K562 (cell line): Measurements from ENCODE around the gene AKAP6. TPM values are rescaled to one million over a fixed set of nuclear protein-coding genes. Genes with fewer than 3 reads are reported as not detected.

ENCODE experiments used
- ATAC-seq: fragments of 200-7000 bp; cut with Tn5 transposase; 3 replicates; pipeline ENCODE4 v1.9.1; 2020; ENCODE audit warnings: moderate library complexity
- BruUV-seq: library from RNA; stranded (reverse); fragments of 400-500 nt; replicated peaks from 2 replicates; lab custom pipeline; 2021; lab: Mats Ljungman, UMichigan
- CTCF ChIA-PET: fragments of 300-600 bp; formaldehyde crosslinking; extraction: SDS; loops from one replicate; lab custom pipeline; 2021; ENCODE audit warnings: low intra/inter-chr PET ratio; lab: Yijun Ruan, JAX
- POLR2A ChIA-PET: fragments of 300-600, 350-650 bp; sonication (Branson Sonifier 250); formaldehyde crosslinking; extraction: SDS; loops from one replicate; lab custom pipeline; 2021; ENCODE audit warnings: antibody characterized with exemption, inconsistent platforms; lab: Yijun Ruan, JAX
- DNase-seq, 4 experiments: peaks; one replicate each; pipeline versions ENCODE4 v3.0.0 to v3.0.0-alpha.2; 2011 to 2018; ENCODE audit warnings: low spot score in 3 of 4, mixed read lengths in 3 of 4; ENCODE audit errors: extremely low read depth in 1 of 4
- FAIRE-seq: peaks from 2 replicates; lab custom pipeline; 2011; peaks lifted over from hg19 to GRCh38; lab: Jason Lieb, UNC
- H2AFZ ChIP-seq: 2 replicates; pipeline ENCODE4 v1.6.0; 2011; ENCODE audit warnings: low read depth, low read length, control low read depth, inconsistent platforms
- H3K27ac ChIP-seq: fragments of 200-600 bp; 3 replicates; pipeline ENCODE4 v1.8.0; 2011; ENCODE audit warnings: low read depth, mild to moderate bottlenecking, control low read depth, inconsistent platforms, low read length, moderate library complexity, mixed read lengths; ENCODE audit errors: extremely low read depth
- H3K27me3 ChIP-seq, 2 experiments: fragments of 300-600 bp in 1 of 2; 2 replicates in 1 of 2; 3 replicates in 1 of 2; pipeline versions ENCODE4 v1.6.0 to v1.8.0; 2011; ENCODE audit warnings: inconsistent platforms in 2 of 2, low read length in 2 of 2, mild to moderate bottlenecking in 1 of 2, mixed read lengths in 1 of 2, moderate library complexity in 1 of 2; ENCODE audit not compliant: control insufficient read depth in 2 of 2, insufficient read depth in 2 of 2
- H3K36me3 ChIP-seq: fragments of 300-600 bp; 3 replicates; pipeline ENCODE4 v1.8.0; 2011; ENCODE audit warnings: mild to moderate bottlenecking, low read length, inconsistent platforms; ENCODE audit not compliant: control insufficient read depth, insufficient read depth
- H3K4me1 ChIP-seq, 2 experiments: fragments of 200-600 bp in 1 of 2; replicated peaks in 1 of 2; 2 replicates in 1 of 2; 3 replicates in 1 of 2; pipeline versions ENCODE4 v1.5.1 to v1.8.0; 2011; ENCODE audit warnings: inconsistent platforms in 2 of 2, low read length in 2 of 2, mild to moderate bottlenecking in 1 of 2, mixed read lengths in 1 of 2, moderate library complexity in 1 of 2; ENCODE audit not compliant: control insufficient read depth in 2 of 2, insufficient read depth in 2 of 2
- H3K4me2 ChIP-seq: 2 replicates; pipeline ENCODE4 v1.6.1; 2011; ENCODE audit warnings: low read length, control low read depth, inconsistent platforms, mixed read lengths; ENCODE audit not compliant: insufficient read depth
- H3K4me3 ChIP-seq: fragments of 200-600 bp; sonication (generic), shearing (Covaris generic); 2 replicates; pipeline ENCODE4 v1.5.1; 2016; ENCODE audit warnings: control low read depth, inconsistent platforms
- H3K79me2 ChIP-seq: fragments of 200-600 bp; 3 replicates; pipeline ENCODE4 v1.8.0; 2011; ENCODE audit warnings: low read length, inconsistent platforms; ENCODE audit not compliant: control insufficient read depth, insufficient read depth
- H3K9ac ChIP-seq, 2 experiments: 2 replicates each; pipeline versions ENCODE4 v1.6.0 to v1.6.1; 2011; ENCODE audit warnings: low read depth in 2 of 2, low read length in 2 of 2, control low read depth in 1 of 2, inconsistent platforms in 1 of 2, mild to moderate bottlenecking in 1 of 2, mixed read lengths in 1 of 2; ENCODE audit not compliant: insufficient read depth in 1 of 2
- H3K9me1 ChIP-seq: one replicate; pipeline ENCODE4 v1.6.0; 2011; ENCODE audit warnings: inconsistent platforms, mild to moderate bottlenecking, low read length, moderate library complexity; ENCODE audit not compliant: control insufficient read depth, insufficient read depth
- H3K9me3 ChIP-seq: replicated peaks from 2 replicates; pipeline ENCODE4 v1.5.1; 2011; ENCODE audit warnings: low read depth, low read length, inconsistent platforms; ENCODE audit not compliant: control insufficient read depth, insufficient read depth
- H4K20me1 ChIP-seq: replicated peaks from 2 replicates; pipeline ENCODE4 v1.6.1; 2011; ENCODE audit warnings: low read length, inconsistent platforms, mixed read lengths; ENCODE audit not compliant: control insufficient read depth, insufficient read depth
- HDAC3 ChIP-seq: fragments of 450-650 bp; IDR thresholded peaks from 2 replicates; pipeline ENCODE4 v1.6.1; 2018; ENCODE audit warnings: borderline replicate concordance, mild to moderate bottlenecking, moderate library complexity; ENCODE audit not compliant: partially characterized antibody
- ZC3H11A ChIP-seq: IDR thresholded peaks from 2 replicates; pipeline ENCODE4 v1.6.1; 2012; ENCODE audit warnings: low read depth, low read length, improper control_type of control experiment
- ZNF384 ChIP-seq: IDR thresholded peaks from 2 replicates; pipeline ENCODE4 v1.6.1; 2012; ENCODE audit warnings: low read depth, low read length, improper control_type of control experiment
- WGBS: fragments of 100-300 bp; shearing (Covaris generic); methylation state at CpG from one replicate; pipeline ENCODE4 v1.1.6; 2016; ENCODE audit warnings: low coverage, mixed read lengths; ENCODE audit not compliant: insufficient coverage; ENCODE audit errors: missing lambda C conversion rate; 5-methylcytosine and 5-hydroxymethylcytosine counted together
- in situ Hi-C: fragments of 300-500 bp; cut with MboI; formaldehyde crosslinking; loops from 4 replicates; pipeline ENCODE4 v1.15.0; 2018; ENCODE audit warnings: inconsistent platforms, mixed read lengths
- intact Hi-C: fragments of 100-400 bp; cut with micrococcal nuclease; formaldehyde crosslinking; loops from 2 replicates; pipeline ENCODE4 v1.14.2; 2022
- polyA plus RNA-seq, 8 experiments: library from polyadenylated mRNA; depleted of rRNA in 4 of 8; stranded (reverse) in 5 of 8; unstranded in 3 of 8; fragments of >200 nt; fragmentation: Nextera tagmentation in 2 of 8; fragmentation: Illumina TruSeq in 1 of 8; extraction: Ambion mirVana in 2 of 8; extraction: Trizol in 1 of 8; gene quantifications; 2 replicates each; pipeline versions ENCODE4 v1.2.1 to v1.2.3, GENCODE V29; 2011 to 2014; ENCODE audit warnings: inconsistent platforms in 1 of 8, missing spikeins in 1 of 8
- total RNA-seq, 7 experiments: library from RNA; depleted of rRNA in 6 of 7; stranded (reverse); fragments of >200 nt in 6 of 7; fragmentation: Illumina TruSeq in 2 of 7; extraction: Trizol in 2 of 7; gene quantifications; 2 replicates each; pipeline versions ENCODE4 v1.2.1 to v1.2.3, GENCODE V29; 2011 to 2021; ENCODE audit warnings: low replicate concordance in 1 of 7
- TF ChIP-seq, protein P1 (sequence below): fragments of 200-600 bp; sonication (generic); IDR thresholded peaks from one replicate; pipeline ENCODE4 v1.6.1; 2012; ENCODE audit warnings: mild to moderate bottlenecking, low read depth, low read length, inconsistent platforms

The AKAP6 gene
- total and polyA plus RNA-seq, 9 of the 15 experiments (the other 6 are each of a cell fraction or from before 2014, with no cell fraction given) = 0.03 to 1.7 (median 0.48) TPM

DNA sequence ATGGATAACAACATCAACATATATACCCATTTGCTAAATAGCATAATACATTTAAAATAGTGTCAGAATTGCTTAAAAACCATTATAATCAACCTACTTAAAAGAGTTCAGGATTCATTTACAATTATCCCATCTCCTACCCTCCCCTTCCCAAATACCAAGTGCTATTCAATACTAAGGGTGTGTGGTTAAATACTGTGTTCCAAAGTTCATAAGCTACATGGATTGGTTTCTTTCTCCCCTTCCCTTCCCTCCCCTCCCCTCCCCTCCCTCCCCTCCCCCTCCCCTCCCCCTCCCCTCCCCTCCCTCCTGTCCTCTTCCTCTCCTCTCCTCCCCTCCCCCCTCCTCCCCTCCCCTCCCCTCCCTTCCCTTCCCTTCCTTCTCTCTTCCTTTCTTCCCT lies 512.6 kb downstream of the AKAP6 start:
- Histone ChIP-seq H3K4me1 (no peaks in the 10 kb centered on the region), H3K36me3 (no peaks in the 10 kb centered on the region), H2AFZ (no peak overlapping the region), H3K9me3 (no peaks in the 10 kb centered on the region), H3K27me3 (no peaks in the 10 kb centered on the region), H3K4me2 (no peak overlapping the region), H3K79me2 (no peaks in the 10 kb centered on the region), H4K20me1 (no peaks in the 10 kb centered on the region), H3K27ac (no peak overlapping the region), H3K9ac (no peak overlapping the region), H3K4me3 (no peak overlapping the region), H3K9me1 (no peaks in the 10 kb centered on the region)
- CTCF ChIA-PET = no interaction called here
- TF ChIP-seq HDAC3 = no peak
- no TSS peak for BruUV-seq
- FAIRE-seq (no peak), ATAC-seq (no peak), DNase-seq (no peak)
- in situ Hi-C loops (no loop called here), intact Hi-C loops (no loop called here)
- POLR2A ChIA-PET = no interaction called here

DNA sequence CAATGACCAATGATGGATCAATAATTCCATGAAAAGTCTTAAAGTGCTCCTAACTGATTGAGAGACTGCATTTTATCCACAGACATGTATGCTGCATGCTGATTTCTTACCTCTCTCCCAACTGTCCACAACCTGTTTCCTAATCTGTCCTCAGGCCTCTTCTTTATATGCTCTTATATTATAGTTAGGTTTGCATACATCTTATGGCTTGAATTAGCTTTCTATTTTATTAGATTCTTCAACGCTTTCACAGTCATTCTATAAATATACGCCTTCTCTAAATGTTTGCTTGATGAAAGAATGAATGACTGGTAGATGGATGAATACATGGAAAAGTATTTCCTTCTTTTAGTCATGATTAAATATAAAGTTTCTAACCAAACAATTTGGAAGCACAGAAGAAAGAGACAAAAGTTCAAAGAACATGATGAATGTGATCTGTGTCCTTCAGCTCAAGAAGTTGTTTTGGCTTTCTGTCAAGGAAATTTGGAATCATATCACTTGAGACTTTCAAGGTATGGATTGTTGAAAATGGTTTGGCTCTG lies 517.8 kb downstream of the AKAP6 start:
- H3K79me2 ChIP-seq = no peaks in the 10 kb centered on the region
- H3K4me3 ChIP-seq = no peak overlapping the region
- no TSS peak for BruUV-seq
- in situ Hi-C loops (no loop called here), intact Hi-C loops (no loop called here)
- 0% methylated on average over 2 of the region's 2 CpGs for WGBS
- H4K20me1 ChIP-seq = no peaks in the 10 kb centered on the region
- CTCF ChIA-PET = no interaction called here
- H3K4me1 ChIP-seq = no peaks in the 10 kb centered on the region
- no peak for ATAC-seq
- H3K4me2 ChIP-seq = no peak overlapping the region
- no peak overlapping the region for H2AFZ ChIP-seq
- H3K36me3 ChIP-seq = no peaks in the 10 kb centered on the region
- H3K27ac ChIP-seq = no peak overlapping the region
- no peaks in the 10 kb centered on the region for H3K9me3 ChIP-seq
- DNase-seq = no peak
- no peaks in the 10 kb centered on the region for H3K9me1 ChIP-seq
- POLR2A ChIA-PET = no interaction called here
- H3K9ac ChIP-seq = no peak overlapping the region
- no peaks in the 10 kb centered on the region for H3K27me3 ChIP-seq
- FAIRE-seq = no peak
- TF ChIP-seq, protein P1, sequence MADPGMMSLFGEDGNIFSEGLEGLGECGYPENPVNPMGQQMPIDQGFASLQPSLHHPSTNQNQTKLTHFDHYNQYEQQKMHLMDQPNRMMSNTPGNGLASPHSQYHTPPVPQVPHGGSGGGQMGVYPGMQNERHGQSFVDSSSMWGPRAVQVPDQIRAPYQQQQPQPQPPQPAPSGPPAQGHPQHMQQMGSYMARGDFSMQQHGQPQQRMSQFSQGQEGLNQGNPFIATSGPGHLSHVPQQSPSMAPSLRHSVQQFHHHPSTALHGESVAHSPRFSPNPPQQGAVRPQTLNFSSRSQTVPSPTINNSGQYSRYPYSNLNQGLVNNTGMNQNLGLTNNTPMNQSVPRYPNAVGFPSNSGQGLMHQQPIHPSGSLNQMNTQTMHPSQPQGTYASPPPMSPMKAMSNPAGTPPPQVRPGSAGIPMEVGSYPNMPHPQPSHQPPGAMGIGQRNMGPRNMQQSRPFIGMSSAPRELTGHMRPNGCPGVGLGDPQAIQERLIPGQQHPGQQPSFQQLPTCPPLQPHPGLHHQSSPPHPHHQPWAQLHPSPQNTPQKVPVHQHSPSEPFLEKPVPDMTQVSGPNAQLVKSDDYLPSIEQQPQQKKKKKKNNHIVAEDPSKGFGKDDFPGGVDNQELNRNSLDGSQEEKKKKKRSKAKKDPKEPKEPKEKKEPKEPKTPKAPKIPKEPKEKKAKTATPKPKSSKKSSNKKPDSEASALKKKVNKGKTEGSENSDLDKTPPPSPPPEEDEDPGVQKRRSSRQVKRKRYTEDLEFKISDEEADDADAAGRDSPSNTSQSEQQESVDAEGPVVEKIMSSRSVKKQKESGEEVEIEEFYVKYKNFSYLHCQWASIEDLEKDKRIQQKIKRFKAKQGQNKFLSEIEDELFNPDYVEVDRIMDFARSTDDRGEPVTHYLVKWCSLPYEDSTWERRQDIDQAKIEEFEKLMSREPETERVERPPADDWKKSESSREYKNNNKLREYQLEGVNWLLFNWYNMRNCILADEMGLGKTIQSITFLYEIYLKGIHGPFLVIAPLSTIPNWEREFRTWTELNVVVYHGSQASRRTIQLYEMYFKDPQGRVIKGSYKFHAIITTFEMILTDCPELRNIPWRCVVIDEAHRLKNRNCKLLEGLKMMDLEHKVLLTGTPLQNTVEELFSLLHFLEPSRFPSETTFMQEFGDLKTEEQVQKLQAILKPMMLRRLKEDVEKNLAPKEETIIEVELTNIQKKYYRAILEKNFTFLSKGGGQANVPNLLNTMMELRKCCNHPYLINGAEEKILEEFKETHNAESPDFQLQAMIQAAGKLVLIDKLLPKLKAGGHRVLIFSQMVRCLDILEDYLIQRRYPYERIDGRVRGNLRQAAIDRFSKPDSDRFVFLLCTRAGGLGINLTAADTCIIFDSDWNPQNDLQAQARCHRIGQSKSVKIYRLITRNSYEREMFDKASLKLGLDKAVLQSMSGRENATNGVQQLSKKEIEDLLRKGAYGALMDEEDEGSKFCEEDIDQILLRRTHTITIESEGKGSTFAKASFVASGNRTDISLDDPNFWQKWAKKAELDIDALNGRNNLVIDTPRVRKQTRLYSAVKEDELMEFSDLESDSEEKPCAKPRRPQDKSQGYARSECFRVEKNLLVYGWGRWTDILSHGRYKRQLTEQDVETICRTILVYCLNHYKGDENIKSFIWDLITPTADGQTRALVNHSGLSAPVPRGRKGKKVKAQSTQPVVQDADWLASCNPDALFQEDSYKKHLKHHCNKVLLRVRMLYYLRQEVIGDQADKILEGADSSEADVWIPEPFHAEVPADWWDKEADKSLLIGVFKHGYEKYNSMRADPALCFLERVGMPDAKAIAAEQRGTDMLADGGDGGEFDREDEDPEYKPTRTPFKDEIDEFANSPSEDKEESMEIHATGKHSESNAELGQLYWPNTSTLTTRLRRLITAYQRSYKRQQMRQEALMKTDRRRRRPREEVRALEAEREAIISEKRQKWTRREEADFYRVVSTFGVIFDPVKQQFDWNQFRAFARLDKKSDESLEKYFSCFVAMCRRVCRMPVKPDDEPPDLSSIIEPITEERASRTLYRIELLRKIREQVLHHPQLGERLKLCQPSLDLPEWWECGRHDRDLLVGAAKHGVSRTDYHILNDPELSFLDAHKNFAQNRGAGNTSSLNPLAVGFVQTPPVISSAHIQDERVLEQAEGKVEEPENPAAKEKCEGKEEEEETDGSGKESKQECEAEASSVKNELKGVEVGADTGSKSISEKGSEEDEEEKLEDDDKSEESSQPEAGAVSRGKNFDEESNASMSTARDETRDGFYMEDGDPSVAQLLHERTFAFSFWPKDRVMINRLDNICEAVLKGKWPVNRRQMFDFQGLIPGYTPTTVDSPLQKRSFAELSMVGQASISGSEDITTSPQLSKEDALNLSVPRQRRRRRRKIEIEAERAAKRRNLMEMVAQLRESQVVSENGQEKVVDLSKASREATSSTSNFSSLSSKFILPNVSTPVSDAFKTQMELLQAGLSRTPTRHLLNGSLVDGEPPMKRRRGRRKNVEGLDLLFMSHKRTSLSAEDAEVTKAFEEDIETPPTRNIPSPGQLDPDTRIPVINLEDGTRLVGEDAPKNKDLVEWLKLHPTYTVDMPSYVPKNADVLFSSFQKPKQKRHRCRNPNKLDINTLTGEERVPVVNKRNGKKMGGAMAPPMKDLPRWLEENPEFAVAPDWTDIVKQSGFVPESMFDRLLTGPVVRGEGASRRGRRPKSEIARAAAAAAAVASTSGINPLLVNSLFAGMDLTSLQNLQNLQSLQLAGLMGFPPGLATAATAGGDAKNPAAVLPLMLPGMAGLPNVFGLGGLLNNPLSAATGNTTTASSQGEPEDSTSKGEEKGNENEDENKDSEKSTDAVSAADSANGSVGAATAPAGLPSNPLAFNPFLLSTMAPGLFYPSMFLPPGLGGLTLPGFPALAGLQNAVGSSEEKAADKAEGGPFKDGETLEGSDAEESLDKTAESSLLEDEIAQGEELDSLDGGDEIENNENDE = no peak
- TF ChIP-seq ZC3H11A (no peak), ZNF384 (no peak)
